ENCODE data around the gene PHETA1.

- TF ChIP-seq EZH2phosphoT487 (IDR thresholded peaks at IDR 0.05; ENCODE audit: unreplicated experiment) (no peak), POLR2AphosphoS5 (IDR thresholded peaks at IDR 0.05; ENCODE audit: low read depth) (no peak)
- TF ChIP-seq, protein P1, sequence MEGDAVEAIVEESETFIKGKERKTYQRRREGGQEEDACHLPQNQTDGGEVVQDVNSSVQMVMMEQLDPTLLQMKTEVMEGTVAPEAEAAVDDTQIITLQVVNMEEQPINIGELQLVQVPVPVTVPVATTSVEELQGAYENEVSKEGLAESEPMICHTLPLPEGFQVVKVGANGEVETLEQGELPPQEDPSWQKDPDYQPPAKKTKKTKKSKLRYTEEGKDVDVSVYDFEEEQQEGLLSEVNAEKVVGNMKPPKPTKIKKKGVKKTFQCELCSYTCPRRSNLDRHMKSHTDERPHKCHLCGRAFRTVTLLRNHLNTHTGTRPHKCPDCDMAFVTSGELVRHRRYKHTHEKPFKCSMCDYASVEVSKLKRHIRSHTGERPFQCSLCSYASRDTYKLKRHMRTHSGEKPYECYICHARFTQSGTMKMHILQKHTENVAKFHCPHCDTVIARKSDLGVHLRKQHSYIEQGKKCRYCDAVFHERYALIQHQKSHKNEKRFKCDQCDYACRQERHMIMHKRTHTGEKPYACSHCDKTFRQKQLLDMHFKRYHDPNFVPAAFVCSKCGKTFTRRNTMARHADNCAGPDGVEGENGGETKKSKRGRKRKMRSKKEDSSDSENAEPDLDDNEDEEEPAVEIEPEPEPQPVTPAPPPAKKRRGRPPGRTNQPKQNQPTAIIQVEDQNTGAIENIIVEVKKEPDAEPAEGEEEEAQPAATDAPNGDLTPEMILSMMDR (conservative IDR thresholded peaks at IDR 0.05; ENCODE audit: low read depth in 2 of 2), result no peak
- TF ChIP-seq, protein P2, sequence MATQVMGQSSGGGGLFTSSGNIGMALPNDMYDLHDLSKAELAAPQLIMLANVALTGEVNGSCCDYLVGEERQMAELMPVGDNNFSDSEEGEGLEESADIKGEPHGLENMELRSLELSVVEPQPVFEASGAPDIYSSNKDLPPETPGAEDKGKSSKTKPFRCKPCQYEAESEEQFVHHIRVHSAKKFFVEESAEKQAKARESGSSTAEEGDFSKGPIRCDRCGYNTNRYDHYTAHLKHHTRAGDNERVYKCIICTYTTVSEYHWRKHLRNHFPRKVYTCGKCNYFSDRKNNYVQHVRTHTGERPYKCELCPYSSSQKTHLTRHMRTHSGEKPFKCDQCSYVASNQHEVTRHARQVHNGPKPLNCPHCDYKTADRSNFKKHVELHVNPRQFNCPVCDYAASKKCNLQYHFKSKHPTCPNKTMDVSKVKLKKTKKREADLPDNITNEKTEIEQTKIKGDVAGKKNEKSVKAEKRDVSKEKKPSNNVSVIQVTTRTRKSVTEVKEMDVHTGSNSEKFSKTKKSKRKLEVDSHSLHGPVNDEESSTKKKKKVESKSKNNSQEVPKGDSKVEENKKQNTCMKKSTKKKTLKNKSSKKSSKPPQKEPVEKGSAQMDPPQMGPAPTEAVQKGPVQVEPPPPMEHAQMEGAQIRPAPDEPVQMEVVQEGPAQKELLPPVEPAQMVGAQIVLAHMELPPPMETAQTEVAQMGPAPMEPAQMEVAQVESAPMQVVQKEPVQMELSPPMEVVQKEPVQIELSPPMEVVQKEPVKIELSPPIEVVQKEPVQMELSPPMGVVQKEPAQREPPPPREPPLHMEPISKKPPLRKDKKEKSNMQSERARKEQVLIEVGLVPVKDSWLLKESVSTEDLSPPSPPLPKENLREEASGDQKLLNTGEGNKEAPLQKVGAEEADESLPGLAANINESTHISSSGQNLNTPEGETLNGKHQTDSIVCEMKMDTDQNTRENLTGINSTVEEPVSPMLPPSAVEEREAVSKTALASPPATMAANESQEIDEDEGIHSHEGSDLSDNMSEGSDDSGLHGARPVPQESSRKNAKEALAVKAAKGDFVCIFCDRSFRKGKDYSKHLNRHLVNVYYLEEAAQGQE (IDR thresholded peaks at IDR 0.05; ENCODE audit: unreplicated experiment), result no peak
Observed at GRCh38 chr12:111389635-111390034, 20.7 kb upstream of the PHETA1 start.

All from GM23338 (cell line).